Upper lobe of right lung (tissue), 1 donor: ENCODE results near the gene DENND6B. TPM values are rescaled to one million over a fixed set of nuclear protein-coding genes. Genes with fewer than 3 reads are reported as not detected.

ENCODE experiments used
- ATAC-seq: fragments of 200-7000 bp; cut with Tn5 transposase; one replicate; pipeline ENCODE4 v1.9.1; 2020; ENCODE audit warnings: mild to moderate bottlenecking, moderate library complexity
- DNase-seq: peaks from one replicate; pipeline ENCODE4 v3.0.0-alpha.2; 2020
- H3K27ac ChIP-seq: fragments of 200-600 bp; one replicate; pipeline ENCODE4 v1.8.0; 2022
- H3K27me3 ChIP-seq: fragments of 200-600 bp; one replicate; pipeline ENCODE4 v1.8.0; 2022; ENCODE audit warnings: mild to moderate bottlenecking
- H3K36me3 ChIP-seq: fragments of 200-600 bp; one replicate; pipeline ENCODE4 v1.8.0; 2022
- H3K4me1 ChIP-seq: fragments of 200-600 bp; one replicate; pipeline ENCODE4 v1.8.0; 2022
- H3K4me3 ChIP-seq: fragments of 200-600 bp; one replicate; pipeline ENCODE4 v1.8.0; 2022; ENCODE audit warnings: mild to moderate bottlenecking
- H3K9me3 ChIP-seq: fragments of 200-600 bp; one replicate; pipeline ENCODE4 v1.8.0; 2022
- intact Hi-C: fragments of 100-400 bp; cut with DNase I; formaldehyde crosslinking; loops from one replicate; pipeline ENCODE4 v1.11.0; 2022
- total RNA-seq: library from RNA; stranded (reverse); fragmentation: NEBNext Ultra II Directional; extraction: Animal tissue kit (Norgen Biotek cat#: 25700); gene quantifications from one replicate; pipeline ENCODE4 v1.2.1, GENCODE V29; 2021
- TF ChIP-seq, protein P1 (sequence below): fragments of 200-600 bp; IDR thresholded peaks from one replicate; pipeline ENCODE4 v1.8.0; 2022; ENCODE audit warnings: antibody characterized with exemption
- donor health status: DM: no; HTN: yes; CAD: no; lungs with severe emphysema.

DENND6B gene
- total RNA-seq, 1 donor from 2014 or later, result 9.3 TPM

DNA sequence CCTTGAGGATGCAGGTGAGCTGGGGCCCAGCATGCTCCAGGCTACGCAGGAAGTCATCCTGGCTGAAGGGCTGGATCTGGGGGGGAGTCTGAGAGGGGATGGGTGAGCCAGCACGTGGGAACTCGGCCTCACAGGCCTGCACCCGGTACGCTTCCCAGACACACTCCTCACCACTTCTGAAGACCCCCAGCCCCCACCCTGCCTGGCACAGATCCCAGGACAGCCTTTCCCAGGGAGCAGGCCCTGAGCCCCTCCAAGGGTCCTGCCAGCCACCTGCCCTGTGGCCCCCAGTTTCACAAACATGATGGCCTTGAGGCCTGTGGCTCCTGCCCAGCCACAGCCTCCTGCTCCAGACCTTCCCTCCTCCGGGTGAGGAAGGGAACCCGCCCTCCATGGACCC, 13.8 kb downstream of the DENND6B start:
- Histone ChIP-seq H3K27ac (no peak overlapping the region), H3K4me1 (peaks cover 33% of the 10 kb centered on the region), H3K36me3 (no peaks in the 10 kb centered on the region), H3K9me3 (no peaks in the 10 kb centered on the region), H3K27me3 (no peaks in the 10 kb centered on the region), H3K4me3 (no peak overlapping the region)
- ATAC-seq, result no peak
- TF ChIP-seq, protein P1, sequence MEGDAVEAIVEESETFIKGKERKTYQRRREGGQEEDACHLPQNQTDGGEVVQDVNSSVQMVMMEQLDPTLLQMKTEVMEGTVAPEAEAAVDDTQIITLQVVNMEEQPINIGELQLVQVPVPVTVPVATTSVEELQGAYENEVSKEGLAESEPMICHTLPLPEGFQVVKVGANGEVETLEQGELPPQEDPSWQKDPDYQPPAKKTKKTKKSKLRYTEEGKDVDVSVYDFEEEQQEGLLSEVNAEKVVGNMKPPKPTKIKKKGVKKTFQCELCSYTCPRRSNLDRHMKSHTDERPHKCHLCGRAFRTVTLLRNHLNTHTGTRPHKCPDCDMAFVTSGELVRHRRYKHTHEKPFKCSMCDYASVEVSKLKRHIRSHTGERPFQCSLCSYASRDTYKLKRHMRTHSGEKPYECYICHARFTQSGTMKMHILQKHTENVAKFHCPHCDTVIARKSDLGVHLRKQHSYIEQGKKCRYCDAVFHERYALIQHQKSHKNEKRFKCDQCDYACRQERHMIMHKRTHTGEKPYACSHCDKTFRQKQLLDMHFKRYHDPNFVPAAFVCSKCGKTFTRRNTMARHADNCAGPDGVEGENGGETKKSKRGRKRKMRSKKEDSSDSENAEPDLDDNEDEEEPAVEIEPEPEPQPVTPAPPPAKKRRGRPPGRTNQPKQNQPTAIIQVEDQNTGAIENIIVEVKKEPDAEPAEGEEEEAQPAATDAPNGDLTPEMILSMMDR, result no peak
- intact Hi-C loops, result no loop called here
- no peak for DNase-seq

- no peak overlapping the region for H3K27ac ChIP-seq
- H3K4me1 ChIP-seq, result peaks cover 36% of the 10 kb centered on the region
- H3K36me3 ChIP-seq, result no peaks in the 10 kb centered on the region
- H3K9me3 ChIP-seq, result no peaks in the 10 kb centered on the region
- ATAC-seq, result no peak
- H3K27me3 ChIP-seq, result no peaks in the 10 kb centered on the region
- TF ChIP-seq, protein P1, result no peak
- DNase-seq, result no peak
- intact Hi-C loops, result no loop called here
- no peak overlapping the region for H3K4me3 ChIP-seq
Observed at GRCh38 chr22:50312371-50312770, 14.4 kb downstream of the DENND6B start.

DNA sequence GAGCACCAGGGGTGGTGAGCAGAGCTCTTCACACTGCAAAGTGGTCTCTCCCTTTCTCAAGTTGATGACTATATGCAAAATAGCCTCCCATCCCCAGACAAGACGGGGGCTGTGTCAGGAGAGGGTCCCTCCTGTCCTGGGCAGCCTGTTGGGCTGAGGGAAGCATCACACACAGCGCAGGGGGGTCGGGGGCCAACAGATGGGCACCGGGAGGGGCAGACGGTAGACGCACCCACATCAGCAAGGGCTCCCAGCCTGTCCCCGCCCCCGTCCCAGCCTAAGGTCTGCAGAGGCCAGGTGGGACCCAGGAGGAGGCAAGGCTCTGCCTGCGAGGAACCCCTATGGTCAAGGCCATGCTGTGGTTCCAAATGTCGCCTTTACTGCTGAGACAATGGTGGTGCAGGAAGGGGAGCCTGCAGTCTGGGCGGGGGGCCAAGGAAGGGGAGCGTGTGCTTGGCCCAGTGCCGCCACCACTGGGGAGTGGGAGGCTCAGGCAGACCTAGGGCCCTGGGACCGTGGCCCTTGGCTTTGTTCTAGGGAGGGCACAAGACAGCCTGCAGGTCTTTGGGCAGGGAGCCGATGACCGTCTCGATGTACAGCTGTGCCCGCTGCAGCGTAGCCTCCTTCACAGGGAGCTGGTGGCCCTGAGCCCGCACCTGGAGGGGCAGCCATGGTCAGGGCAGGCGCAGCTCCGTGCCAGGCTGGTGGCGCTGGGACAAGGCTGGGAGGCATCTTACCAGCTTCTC, 15.0 kb downstream of the DENND6B start:
- TF ChIP-seq, protein P1, result no peak
- no peak for ATAC-seq
- DNase-seq, result peak; percentile 64
- Histone ChIP-seq H3K4me3 (no peak overlapping the region), H3K27ac (no peak overlapping the region), H3K4me1 (peaks cover 36% of the 10 kb centered on the region), H3K9me3 (no peaks in the 10 kb centered on the region), H3K27me3 (no peaks in the 10 kb centered on the region), H3K36me3 (no peaks in the 10 kb centered on the region)
- intact Hi-C loops, result no loop called here

- TF ChIP-seq, protein P1, result no peak
- no peak for ATAC-seq
- no peak for DNase-seq
- H3K9me3 ChIP-seq, result no peaks in the 10 kb centered on the region
- H3K36me3 ChIP-seq, result no peaks in the 10 kb centered on the region
- H3K27ac ChIP-seq, result no peak overlapping the region
- intact Hi-C loops, result no loop called here
- peaks cover 36% of the 10 kb centered on the region for H3K4me1 ChIP-seq
- no peak overlapping the region for H3K4me3 ChIP-seq
- no peaks in the 10 kb centered on the region for H3K27me3 ChIP-seq
Observed at GRCh38 chr22:50310949-50311444, 15.8 kb downstream of the DENND6B start.

DNA sequence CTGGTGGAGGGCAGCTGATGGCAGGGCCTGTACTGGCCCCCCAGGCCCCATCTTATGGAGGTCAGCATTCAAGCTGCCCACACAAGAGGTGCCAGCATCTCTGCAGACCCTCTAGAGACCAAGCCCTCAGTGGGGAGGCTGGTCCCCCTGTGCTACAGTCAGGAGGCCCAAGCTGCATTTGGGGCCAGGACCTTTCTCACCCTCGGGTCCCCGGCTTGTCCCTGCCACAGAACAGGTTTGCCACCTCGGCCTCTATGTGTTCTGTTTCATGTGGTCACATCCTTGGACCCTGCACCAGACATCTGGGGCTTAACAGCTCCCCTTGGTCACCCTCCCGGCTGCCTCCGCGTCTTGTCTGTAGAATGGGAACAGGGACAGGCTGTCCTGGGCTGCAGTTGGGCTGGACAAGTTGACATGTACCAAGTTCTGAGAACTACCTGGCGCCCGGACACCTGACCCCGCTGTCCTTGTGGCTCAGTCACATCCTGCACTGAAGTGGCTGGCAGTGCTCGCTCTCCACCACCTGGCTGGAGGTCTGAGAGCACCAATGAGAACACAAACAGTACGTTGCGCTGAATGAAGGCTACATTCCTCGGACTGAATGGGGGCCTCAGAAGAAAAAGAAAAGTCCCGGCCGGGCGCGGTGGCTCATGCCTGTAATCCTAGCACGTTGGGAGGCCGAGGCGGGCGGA, 16.6 kb downstream of the DENND6B start:
- peaks cover 41% of the 10 kb centered on the region for H3K4me1 ChIP-seq
- ATAC-seq, result peak; percentile 56
- no peaks in the 10 kb centered on the region for H3K27me3 ChIP-seq
- intact Hi-C loops, result no loop called here
- no peaks in the 10 kb centered on the region for H3K9me3 ChIP-seq
- TF ChIP-seq, protein P1, result no peak
- DNase-seq, result peak; percentile 93
- no peak overlapping the region for H3K4me3 ChIP-seq
- no peaks in the 10 kb centered on the region for H3K36me3 ChIP-seq
- peak overlapping the region; percentile 92 for H3K27ac ChIP-seq
